ENCODE data around the gene ANGPT4. TPM values are rescaled to one million over a fixed set of nuclear protein-coding genes. Genes with fewer than 3 reads are reported as not detected.

Gene ANGPT4
- total and polyA plus RNA-seq, 3 experiments from 2014 or later: not detected

DNA sequence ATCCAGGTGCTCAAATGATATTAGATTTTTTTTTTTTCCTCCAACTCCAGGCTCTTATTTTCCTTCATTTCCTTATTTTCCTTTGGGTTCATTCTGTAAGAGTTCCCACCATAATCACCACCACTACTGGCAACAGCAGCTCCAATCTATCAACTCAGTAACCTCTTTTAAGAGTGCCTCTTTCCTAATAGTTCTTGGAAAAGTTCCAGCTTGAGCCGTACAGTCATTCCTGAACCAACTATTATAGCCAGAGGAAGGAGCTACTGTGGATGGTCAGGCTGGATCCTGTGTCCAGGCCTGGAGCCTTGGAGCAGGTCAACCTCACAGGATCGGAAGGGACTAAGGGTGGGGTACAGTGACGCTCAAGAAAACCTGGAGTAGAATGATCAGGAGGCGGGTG is 4.2 kb upstream of the ANGPT4 start:
- H3K4me3 ChIP-seq (ENCODE audit: low read length): no peak overlapping the region
- Mint-ChIP-seq H3K36me3 (no peaks in the 10 kb centered on the region), H3K9me3 (no peaks in the 10 kb centered on the region), H3K4me3 (no peak overlapping the region), H3K4me1 (no peaks in the 10 kb centered on the region), H3K27me3 (peaks cover 4 to 26% of the 10 kb centered on the region in 2 donors), H3K27ac (no peak overlapping the region)
- H3K4me1 ChIP-seq (ENCODE audit: insufficient read depth, low read length): no peaks in the 10 kb centered on the region
- POLR2A ChIA-PET: no interaction called here
- DNase-seq: no peak
- H3K9me3 ChIP-seq (ENCODE audit: low read length): no peaks in the 10 kb centered on the region
- CTCF ChIA-PET: interaction anchor here (1.4 kb wide), 1 partner anchor 9 kb away, joined by 3 read pairs; no protein-coding TSS in a partner anchor
- H3K27ac ChIP-seq (ENCODE audit: low read depth, low read length): no peak overlapping the region
- no peaks in the 10 kb centered on the region for H3K36me3 ChIP-seq (ENCODE audit: insufficient read depth, low read length)
- peaks cover 3% of the 10 kb centered on the region for H3K27me3 ChIP-seq (ENCODE audit: insufficient read depth, low read length, poor library complexity, severe bottlenecking)

DNA sequence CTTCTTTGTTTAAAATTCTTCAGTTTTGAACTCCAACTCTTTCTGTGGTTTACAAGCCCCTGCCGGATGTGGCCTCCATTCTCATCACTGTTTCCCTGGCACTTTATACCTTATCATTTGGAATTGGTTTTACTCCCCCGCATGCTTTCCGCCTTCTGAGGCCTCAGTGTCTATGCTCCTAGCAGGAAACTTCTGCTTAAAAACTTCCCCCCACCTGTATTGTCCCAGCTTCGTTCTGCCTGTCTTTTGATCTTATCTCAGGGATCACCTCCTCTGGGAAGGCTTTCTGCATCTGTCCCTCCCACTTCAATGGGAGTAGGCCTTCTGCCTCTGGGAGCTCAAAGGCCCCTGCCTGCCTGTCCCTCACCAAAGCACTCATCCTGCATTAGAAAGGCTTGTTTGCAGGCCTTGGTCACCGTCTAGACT is 3.4 kb upstream of the ANGPT4 start:
- Histone ChIP-seq H3K27me3 (ENCODE audit: insufficient read depth, low read length, poor library complexity, severe bottlenecking) (peaks cover 3% of the 10 kb centered on the region), H3K27ac (ENCODE audit: low read depth, low read length) (no peak overlapping the region), H3K4me1 (ENCODE audit: insufficient read depth, low read length) (no peaks in the 10 kb centered on the region), H3K4me3 (ENCODE audit: low read length) (no peak overlapping the region), H3K36me3 (ENCODE audit: insufficient read depth, low read length) (no peaks in the 10 kb centered on the region), H3K9me3 (ENCODE audit: low read length) (no peaks in the 10 kb centered on the region)
- DNase-seq: no peak
- no peaks in the 10 kb centered on the region for H3K36me3 Mint-ChIP-seq
- peak overlapping the region in 1 of 8 donors; percentile 21 for H3K27ac Mint-ChIP-seq
- ChIA-PET POLR2A (no interaction called here), CTCF (interaction anchor here (1.4 kb wide), 1 partner anchor 8 kb away, joined by 3 read pairs; no protein-coding TSS in a partner anchor)
- no peaks in the 10 kb centered on the region for H3K9me3 Mint-ChIP-seq
- H3K4me1 Mint-ChIP-seq: no peaks in the 10 kb centered on the region
- peaks cover 4 to 24% of the 10 kb centered on the region in 2 donors for H3K27me3 Mint-ChIP-seq
- no peak overlapping the region for H3K4me3 Mint-ChIP-seq

DNA sequence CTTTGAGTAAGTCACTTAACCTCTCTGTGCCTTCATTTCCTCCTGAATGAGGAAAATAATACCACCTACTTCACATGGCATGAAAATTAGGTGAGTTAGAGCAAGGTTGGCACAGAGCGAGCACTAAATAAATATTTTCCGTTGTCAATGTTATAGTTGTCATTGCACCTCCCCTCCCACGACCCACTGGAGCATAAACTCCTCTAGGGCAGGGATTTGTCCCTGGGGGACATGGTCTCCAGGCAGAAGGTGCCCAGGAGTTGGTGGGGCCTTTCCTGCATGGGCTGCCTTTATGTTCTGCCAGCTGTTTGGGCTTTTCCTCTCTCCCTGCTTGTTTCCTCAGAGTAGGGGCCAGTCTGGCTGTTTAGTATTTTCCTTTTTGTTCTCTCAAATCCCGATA is 1.3 kb upstream of the ANGPT4 start:
- POLR2A ChIA-PET: no interaction called here
- Histone ChIP-seq H3K9me3 (ENCODE audit: low read length) (no peaks in the 10 kb centered on the region), H3K4me3 (ENCODE audit: low read length) (no peak overlapping the region), H3K27ac (ENCODE audit: low read depth, low read length) (no peak overlapping the region), H3K36me3 (ENCODE audit: insufficient read depth, low read length) (no peaks in the 10 kb centered on the region), H3K27me3 (ENCODE audit: insufficient read depth, low read length, poor library complexity, severe bottlenecking) (no peaks in the 10 kb centered on the region), H3K4me1 (ENCODE audit: insufficient read depth, low read length) (no peaks in the 10 kb centered on the region)
- H3K4me3 Mint-ChIP-seq: no peak overlapping the region
- CTCF ChIA-PET: interaction anchor here (1.2 to 1.7 kb wide), 3 partner anchors 11 to 38 kb away, joined by 3 to 5 read pairs (median 4); no protein-coding TSS in a partner anchor
- H3K27ac Mint-ChIP-seq: no peak overlapping the region
- no peaks in the 10 kb centered on the region for H3K4me1 Mint-ChIP-seq
- H3K27me3 Mint-ChIP-seq: peaks cover 7 to 31% of the 10 kb centered on the region in 2 donors
- H3K9me3 Mint-ChIP-seq: no peaks in the 10 kb centered on the region
- no peak for DNase-seq
- H3K36me3 Mint-ChIP-seq: no peaks in the 10 kb centered on the region

DNA sequence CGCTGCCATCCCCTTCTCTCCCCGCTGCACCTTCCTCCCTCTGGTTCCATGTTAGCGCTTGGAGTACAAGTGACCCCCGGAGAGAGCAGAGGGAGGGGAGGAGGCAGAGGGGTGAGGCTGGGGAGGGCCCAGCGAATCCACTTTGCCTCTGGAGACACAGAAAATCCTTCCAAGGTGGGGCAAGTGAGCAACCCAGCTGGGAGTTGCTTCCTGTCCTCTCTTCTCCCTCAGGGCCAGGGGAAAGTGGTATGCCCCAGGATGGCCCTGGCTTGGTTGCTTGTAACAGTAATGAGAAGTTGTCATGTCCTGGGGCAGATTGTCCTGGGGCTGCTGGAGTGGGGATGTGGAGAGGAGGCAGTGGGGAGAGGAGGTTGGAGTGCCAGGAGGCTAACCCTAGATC is 691 bp upstream of the ANGPT4 start:
- Mint-ChIP-seq H3K4me3 (no peak overlapping the region), H3K27me3 (peaks cover 7 to 28% of the 10 kb centered on the region in 2 donors), H3K36me3 (no peaks in the 10 kb centered on the region), H3K4me1 (no peaks in the 10 kb centered on the region), H3K27ac (no peak overlapping the region), H3K9me3 (no peaks in the 10 kb centered on the region)
- ChIA-PET CTCF (interaction anchor here (1.7 kb wide), 1 partner anchor 39 kb away, joined by 5 read pairs; no protein-coding TSS in a partner anchor), POLR2A (no interaction called here)
- H3K27ac ChIP-seq (ENCODE audit: low read depth, low read length): no peak overlapping the region
- DNase-seq: no peak
- no peaks in the 10 kb centered on the region for H3K36me3 ChIP-seq (ENCODE audit: insufficient read depth, low read length)
- no peaks in the 10 kb centered on the region for H3K9me3 ChIP-seq (ENCODE audit: low read length)
- H3K27me3 ChIP-seq (ENCODE audit: insufficient read depth, low read length, poor library complexity, severe bottlenecking): no peaks in the 10 kb centered on the region
- H3K4me1 ChIP-seq (ENCODE audit: insufficient read depth, low read length): no peaks in the 10 kb centered on the region
- no peak overlapping the region for H3K4me3 ChIP-seq (ENCODE audit: low read length)

DNA sequence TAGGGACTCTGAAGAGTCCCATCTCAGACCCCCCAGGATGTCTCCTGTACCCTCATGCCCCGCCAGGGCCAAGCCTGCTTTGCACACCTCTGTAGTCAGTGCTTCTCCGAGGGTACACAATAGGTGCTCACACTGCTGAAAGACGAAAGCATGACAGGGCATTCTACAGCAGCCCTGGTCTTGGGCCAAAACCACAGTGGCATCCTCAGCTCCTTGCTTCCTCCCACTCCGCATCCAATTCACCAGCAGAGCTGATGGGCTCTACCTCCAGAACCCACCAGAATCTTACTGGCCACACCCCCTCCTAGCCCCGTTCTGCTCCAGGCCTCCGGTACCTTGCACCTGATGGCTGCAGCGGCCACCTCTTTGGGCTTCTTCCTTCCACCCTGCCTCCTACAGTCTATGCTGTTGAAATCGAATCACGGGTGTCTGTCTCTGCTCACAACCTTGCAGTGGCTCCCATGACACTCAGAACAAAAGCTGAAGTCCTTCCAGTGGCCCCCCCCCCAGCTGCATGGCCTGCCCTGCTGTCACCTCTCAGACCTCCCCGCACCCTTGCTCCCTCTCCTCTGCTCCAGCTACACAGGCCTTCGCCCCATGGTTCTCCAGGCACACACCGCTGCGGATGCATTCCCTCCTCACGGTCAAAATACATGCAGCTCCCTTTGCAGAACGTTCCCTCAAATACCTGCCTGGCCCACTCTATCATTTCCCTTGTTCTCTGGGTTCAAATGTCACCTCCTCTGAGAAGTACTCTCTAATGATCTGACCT is 1.2 kb downstream of the ANGPT4 start:
- Histone ChIP-seq H3K36me3 (ENCODE audit: insufficient read depth, low read length) (no peaks in the 10 kb centered on the region), H3K4me1 (ENCODE audit: insufficient read depth, low read length) (no peaks in the 10 kb centered on the region), H3K9me3 (ENCODE audit: low read length) (no peaks in the 10 kb centered on the region), H3K27me3 (ENCODE audit: insufficient read depth, low read length, poor library complexity, severe bottlenecking) (no peaks in the 10 kb centered on the region), H3K4me3 (ENCODE audit: low read length) (no peak overlapping the region), H3K27ac (ENCODE audit: low read depth, low read length) (no peak overlapping the region)
- Mint-ChIP-seq H3K27me3 (peaks cover 7 to 32% of the 10 kb centered on the region in 2 donors), H3K4me1 (no peaks in the 10 kb centered on the region), H3K9me3 (no peaks in the 10 kb centered on the region), H3K27ac (no peak overlapping the region), H3K4me3 (peak overlapping the region in 1 of 7 donors; percentile 13), H3K36me3 (no peaks in the 10 kb centered on the region)
- no peak for DNase-seq
- CTCF ChIA-PET: no interaction called here
- POLR2A ChIA-PET: no interaction called here

DNA sequence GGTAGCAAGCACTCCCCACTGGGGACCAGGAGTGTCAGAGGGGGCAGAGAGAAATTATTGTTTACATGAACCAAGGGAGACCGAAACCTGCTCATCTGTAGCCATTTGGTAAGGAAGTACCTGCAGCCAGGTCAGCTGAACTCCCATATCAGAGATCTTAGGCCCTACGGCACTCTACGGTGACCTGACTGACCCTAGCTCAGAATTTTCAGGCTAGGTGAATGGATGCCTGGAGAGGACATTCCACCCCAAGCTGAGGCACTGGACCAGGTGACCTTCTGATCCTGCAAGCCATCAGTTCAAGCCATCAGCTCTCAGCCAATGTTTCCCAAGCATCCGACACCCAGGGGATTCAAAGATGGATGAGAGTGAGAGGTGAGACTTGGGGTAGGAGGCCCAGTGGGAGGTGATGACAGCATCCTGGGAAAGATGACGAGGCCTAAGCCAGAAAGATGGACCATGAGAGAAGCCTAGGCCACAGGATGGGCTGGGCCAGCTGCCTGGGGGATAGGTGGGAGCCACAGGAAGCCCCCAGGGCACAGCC is 2.8 kb downstream of the ANGPT4 start:
- ChIA-PET CTCF (interaction anchor here (2.9 kb wide), 1 partner anchor 81 kb away, joined by 6 read pairs; the partner anchor contains the start of gene FAM110A), POLR2A (no interaction called here)
- Histone ChIP-seq H3K27ac (ENCODE audit: low read depth, low read length) (no peak overlapping the region), H3K27me3 (ENCODE audit: insufficient read depth, low read length, poor library complexity, severe bottlenecking) (no peaks in the 10 kb centered on the region), H3K36me3 (ENCODE audit: insufficient read depth, low read length) (no peaks in the 10 kb centered on the region), H3K4me1 (ENCODE audit: insufficient read depth, low read length) (no peaks in the 10 kb centered on the region), H3K9me3 (ENCODE audit: low read length) (no peaks in the 10 kb centered on the region), H3K4me3 (ENCODE audit: low read length) (no peak overlapping the region)
- no peaks in the 10 kb centered on the region for H3K4me1 Mint-ChIP-seq
- H3K9me3 Mint-ChIP-seq: no peaks in the 10 kb centered on the region
- DNase-seq: no peak
- H3K27ac Mint-ChIP-seq: no peak overlapping the region
- no peak overlapping the region for H3K4me3 Mint-ChIP-seq
- peaks cover 3 to 32% of the 10 kb centered on the region in 2 donors for H3K27me3 Mint-ChIP-seq
- no peaks in the 10 kb centered on the region for H3K36me3 Mint-ChIP-seq

DNA sequence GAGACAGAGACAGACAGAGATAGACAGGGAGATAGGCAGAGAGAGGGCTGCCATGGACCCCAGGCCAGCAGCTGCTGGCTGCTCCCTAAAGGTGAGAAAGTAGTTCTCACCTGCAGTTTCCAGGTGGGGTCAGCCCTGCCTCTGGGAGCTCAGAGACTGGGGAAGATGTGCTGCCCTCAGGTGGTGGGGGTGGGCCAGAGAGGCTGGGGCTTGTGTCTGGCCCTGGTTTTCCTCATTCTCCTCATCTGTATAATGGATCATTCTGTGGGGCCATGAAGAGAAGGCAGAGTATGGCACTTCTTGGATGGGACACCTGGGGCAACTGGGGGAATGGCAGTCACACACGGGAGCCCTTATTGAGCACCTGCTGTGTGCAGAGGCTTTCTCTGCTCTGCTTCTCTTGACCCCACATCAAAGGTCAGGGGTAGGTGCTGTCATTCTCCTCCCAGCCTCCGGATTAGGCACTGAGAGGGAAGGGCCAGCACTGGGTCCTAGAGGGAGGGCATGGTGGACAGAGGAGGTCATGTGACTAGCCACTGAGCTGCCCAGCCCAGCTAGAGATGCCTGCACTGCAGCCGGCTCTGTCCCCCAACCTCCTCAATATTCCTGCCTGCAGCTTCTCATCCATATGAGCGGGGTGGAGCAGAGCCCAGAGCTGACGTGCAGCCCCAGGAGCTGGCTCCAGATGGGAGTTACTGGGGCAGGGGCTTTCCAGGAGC is 4.1 kb downstream of the ANGPT4 start:
- H3K4me3 Mint-ChIP-seq: no peak overlapping the region
- peaks cover 3 to 32% of the 10 kb centered on the region in 2 donors for H3K27me3 Mint-ChIP-seq
- POLR2A ChIA-PET: no interaction called here

More for the DNA sequence above, 4.1 kb downstream of the ANGPT4 start:
- Histone ChIP-seq H3K4me3 (ENCODE audit: low read length) (no peak overlapping the region), H3K27ac (ENCODE audit: low read depth, low read length) (no peak overlapping the region), H3K4me1 (ENCODE audit: insufficient read depth, low read length) (no peaks in the 10 kb centered on the region), H3K9me3 (ENCODE audit: low read length) (no peaks in the 10 kb centered on the region), H3K36me3 (ENCODE audit: insufficient read depth, low read length) (no peaks in the 10 kb centered on the region), H3K27me3 (ENCODE audit: insufficient read depth, low read length, poor library complexity, severe bottlenecking) (no peaks in the 10 kb centered on the region)
- H3K27ac Mint-ChIP-seq: no peak overlapping the region
- no peaks in the 10 kb centered on the region for H3K4me1 Mint-ChIP-seq
- H3K9me3 Mint-ChIP-seq: no peaks in the 10 kb centered on the region
- CTCF ChIA-PET: interaction anchor here (0.6 to 2.9 kb wide), 5 partner anchors 8 to 95 kb away, joined by 3 to 6 read pairs (median 3); partner anchors contain the start of gene FAM110A
- DNase-seq: no peak
- no peaks in the 10 kb centered on the region for H3K36me3 Mint-ChIP-seq
